K562 (cell line): ENCODE data around the gene RNF40. TPM values are rescaled to one million over a fixed set of nuclear protein-coding genes. Genes with fewer than 3 reads are reported as not detected.

Experiments used
- ATAC-seq: fragments of 200-7000 bp; cut with Tn5 transposase; 3 replicates; pipeline ENCODE4 v1.9.1; 2020; ENCODE audit warnings: moderate library complexity
- BruUV-seq: library from RNA; stranded (reverse); fragments of 400-500 nt; replicated peaks from 2 replicates; lab custom pipeline; 2021; lab: Mats Ljungman, UMichigan
- CTCF ChIA-PET: fragments of 300-600 bp; formaldehyde crosslinking; extraction: SDS; loops from one replicate; lab custom pipeline; 2021; ENCODE audit warnings: low intra/inter-chr PET ratio; lab: Yijun Ruan, JAX
- POLR2A ChIA-PET: fragments of 300-600, 350-650 bp; sonication (Branson Sonifier 250); formaldehyde crosslinking; extraction: SDS; loops from one replicate; lab custom pipeline; 2021; ENCODE audit warnings: antibody characterized with exemption, inconsistent platforms; lab: Yijun Ruan, JAX
- DNase-seq, 4 experiments: peaks; one replicate each; pipeline versions ENCODE4 v3.0.0 to v3.0.0-alpha.2; 2011 to 2018; ENCODE audit warnings: low spot score in 3 of 4, mixed read lengths in 3 of 4; ENCODE audit errors: extremely low read depth in 1 of 4
- FAIRE-seq: peaks from 2 replicates; lab custom pipeline; 2011; peaks lifted over from hg19 to GRCh38; lab: Jason Lieb, UNC
- H2AFZ ChIP-seq: 2 replicates; pipeline ENCODE4 v1.6.0; 2011; ENCODE audit warnings: low read depth, low read length, control low read depth, inconsistent platforms
- H3K27ac ChIP-seq: fragments of 200-600 bp; 3 replicates; pipeline ENCODE4 v1.8.0; 2011; ENCODE audit warnings: low read depth, mild to moderate bottlenecking, control low read depth, inconsistent platforms, low read length, moderate library complexity, mixed read lengths; ENCODE audit errors: extremely low read depth
- H3K27me3 ChIP-seq, 2 experiments: fragments of 300-600 bp in 1 of 2; 2 replicates in 1 of 2; 3 replicates in 1 of 2; pipeline versions ENCODE4 v1.6.0 to v1.8.0; 2011; ENCODE audit warnings: inconsistent platforms in 2 of 2, low read length in 2 of 2, mild to moderate bottlenecking in 1 of 2, mixed read lengths in 1 of 2, moderate library complexity in 1 of 2; ENCODE audit not compliant: control insufficient read depth in 2 of 2, insufficient read depth in 2 of 2
- H3K36me3 ChIP-seq: fragments of 300-600 bp; 3 replicates; pipeline ENCODE4 v1.8.0; 2011; ENCODE audit warnings: mild to moderate bottlenecking, low read length, inconsistent platforms; ENCODE audit not compliant: control insufficient read depth, insufficient read depth
- H3K4me1 ChIP-seq, 2 experiments: fragments of 200-600 bp in 1 of 2; replicated peaks in 1 of 2; 2 replicates in 1 of 2; 3 replicates in 1 of 2; pipeline versions ENCODE4 v1.5.1 to v1.8.0; 2011; ENCODE audit warnings: inconsistent platforms in 2 of 2, low read length in 2 of 2, mild to moderate bottlenecking in 1 of 2, mixed read lengths in 1 of 2, moderate library complexity in 1 of 2; ENCODE audit not compliant: control insufficient read depth in 2 of 2, insufficient read depth in 2 of 2
- H3K4me2 ChIP-seq: 2 replicates; pipeline ENCODE4 v1.6.1; 2011; ENCODE audit warnings: low read length, control low read depth, inconsistent platforms, mixed read lengths; ENCODE audit not compliant: insufficient read depth
- H3K4me3 ChIP-seq: fragments of 200-600 bp; sonication (generic), shearing (Covaris generic); 2 replicates; pipeline ENCODE4 v1.5.1; 2016; ENCODE audit warnings: control low read depth, inconsistent platforms
- H3K79me2 ChIP-seq: fragments of 200-600 bp; 3 replicates; pipeline ENCODE4 v1.8.0; 2011; ENCODE audit warnings: low read length, inconsistent platforms; ENCODE audit not compliant: control insufficient read depth, insufficient read depth
- H3K9ac ChIP-seq, 2 experiments: 2 replicates each; pipeline versions ENCODE4 v1.6.0 to v1.6.1; 2011; ENCODE audit warnings: low read depth in 2 of 2, low read length in 2 of 2, control low read depth in 1 of 2, inconsistent platforms in 1 of 2, mild to moderate bottlenecking in 1 of 2, mixed read lengths in 1 of 2; ENCODE audit not compliant: insufficient read depth in 1 of 2
- H3K9me1 ChIP-seq: one replicate; pipeline ENCODE4 v1.6.0; 2011; ENCODE audit warnings: inconsistent platforms, mild to moderate bottlenecking, low read length, moderate library complexity; ENCODE audit not compliant: control insufficient read depth, insufficient read depth
- H3K9me3 ChIP-seq: replicated peaks from 2 replicates; pipeline ENCODE4 v1.5.1; 2011; ENCODE audit warnings: low read depth, low read length, inconsistent platforms; ENCODE audit not compliant: control insufficient read depth, insufficient read depth
- H4K20me1 ChIP-seq: replicated peaks from 2 replicates; pipeline ENCODE4 v1.6.1; 2011; ENCODE audit warnings: low read length, inconsistent platforms, mixed read lengths; ENCODE audit not compliant: control insufficient read depth, insufficient read depth
- CLOCK ChIP-seq: fragments of 250-450 bp; sonication (Bioruptor Pico); IDR thresholded peaks from 2 replicates; pipeline ENCODE4 v1.4.0; 2020; ENCODE audit warnings: mild to moderate bottlenecking, moderate library complexity, borderline replicate concordance
- EGR1 ChIP-seq: fragments of 450-650 bp; conservative IDR thresholded peaks from 2 replicates; pipeline ENCODE4 v1.6.1; 2017; ENCODE audit warnings: mild to moderate bottlenecking
- POLR2H ChIP-seq: IDR thresholded peaks from 2 replicates; pipeline ENCODE4 v1.6.1; 2016; ENCODE audit warnings: missing genetic modification characterization, low read depth, mild to moderate bottlenecking, control low read depth, missing compliant biosample characterization, moderate library complexity
- SIN3B ChIP-seq: fragments of 450-650 bp; IDR thresholded peaks from 2 replicates; pipeline ENCODE4 v1.6.1; 2017; ENCODE audit warnings: low read depth, mild to moderate bottlenecking, moderate library complexity
- ZNF263 ChIP-seq: sonication (generic); formaldehyde crosslinking; IDR thresholded peaks from 2 replicates; pipeline ENCODE4 v1.8.0; 2022; ENCODE audit warnings: mild to moderate bottlenecking, missing genetic modification reagents, borderline replicate concordance
- ZNF668 ChIP-seq: fragments of 250-450 bp; sonication (Bioruptor Pico); IDR thresholded peaks from 2 replicates; pipeline ENCODE4 v1.8.0; 2022; ENCODE audit warnings: mild to moderate bottlenecking, inconsistent platforms
- WGBS: fragments of 100-300 bp; shearing (Covaris generic); methylation state at CpG from one replicate; pipeline ENCODE4 v1.1.6; 2016; ENCODE audit warnings: low coverage, mixed read lengths; ENCODE audit not compliant: insufficient coverage; ENCODE audit errors: missing lambda C conversion rate; 5-methylcytosine and 5-hydroxymethylcytosine counted together
- in situ Hi-C: fragments of 300-500 bp; cut with MboI; formaldehyde crosslinking; loops from 4 replicates; pipeline ENCODE4 v1.15.0; 2018; ENCODE audit warnings: inconsistent platforms, mixed read lengths
- intact Hi-C: fragments of 100-400 bp; cut with micrococcal nuclease; formaldehyde crosslinking; loops from 2 replicates; pipeline ENCODE4 v1.14.2; 2022
- polyA plus RNA-seq, 8 experiments: library from polyadenylated mRNA; depleted of rRNA in 4 of 8; stranded (reverse) in 5 of 8; unstranded in 3 of 8; fragments of >200 nt; fragmentation: Nextera tagmentation in 2 of 8; fragmentation: Illumina TruSeq in 1 of 8; extraction: Ambion mirVana in 2 of 8; extraction: Trizol in 1 of 8; gene quantifications; 2 replicates each; pipeline versions ENCODE4 v1.2.1 to v1.2.3, GENCODE V29; 2011 to 2014; ENCODE audit warnings: inconsistent platforms in 1 of 8, missing spikeins in 1 of 8
- total RNA-seq, 7 experiments: library from RNA; depleted of rRNA in 6 of 7; stranded (reverse); fragments of >200 nt in 6 of 7; fragmentation: Illumina TruSeq in 2 of 7; extraction: Trizol in 2 of 7; gene quantifications; 2 replicates each; pipeline versions ENCODE4 v1.2.1 to v1.2.3, GENCODE V29; 2011 to 2021; ENCODE audit warnings: low replicate concordance in 1 of 7

The RNF40 gene
- total and polyA plus RNA-seq, 9 of the 15 experiments (the other 6 are each of a cell fraction or from before 2014, with no cell fraction given): 6.2 to 129 (median 81.5) TPM

GRCh38 chr16:30794634-30795033, 32.5 kb downstream of the RNF40 start:
- Histone ChIP-seq H3K9me1 (no peaks in the 10 kb centered on the region), H3K4me1 (peaks cover 0 to 10% of the 10 kb centered on the region in 2 experiments; a peak in 3 of 5 replicates), H3K4me3 (no peak overlapping the region), H2AFZ (no peak overlapping the region), H3K79me2 (no peaks in the 10 kb centered on the region), H3K9ac (peak overlapping the region in 1 of 2 experiments; percentile 14; a peak in 1 of 4 replicates), H3K27me3 (no peaks in the 10 kb centered on the region), H3K9me3 (no peaks in the 10 kb centered on the region), H3K27ac (no peak overlapping the region), H3K36me3 (no peaks in the 10 kb centered on the region), H3K4me2 (no peak overlapping the region), H4K20me1 (no peaks in the 10 kb centered on the region)
- FAIRE-seq: no peak
- POLR2A ChIA-PET: interaction anchor here (1.2 to 2.3 kb wide), 4 partner anchors 11 to 80 kb away, joined by 3 to 16 read pairs (median 10); no protein-coding TSS in a partner anchor
- BruUV-seq: no TSS peak
- in situ Hi-C loops: no loop called here
- WGBS: 43% methylated on average over 3 of the region's 3 CpGs
- no peak; the same call in 2 of the 3 replicates for ATAC-seq
- intact Hi-C loops: no loop called here
- DNase-seq: peak in 1 of 4 experiments; percentile 7
- TF ChIP-seq EGR1 (peak; percentile 44), CLOCK (CRISPR knock-in tag) (no peak), ZNF263 (peak; percentile 63; the same call in 1 of the 2 replicates), POLR2H (tag) (no peak), SIN3B (no peak), ZNF668 (CRISPR knock-in tag) (no peak)
- CTCF ChIA-PET: no interaction called here
